Testis (tissue), 3 donors: ENCODE results near the gene DPF3. TPM values are rescaled to one million over a fixed set of nuclear protein-coding genes. Genes with fewer than 3 reads are reported as not detected.

Source experiments
- DNase-seq: peaks from one replicate; pipeline ENCODE4 v3.0.0-alpha.2; 2019
- H3K27ac ChIP-seq, 2 donors: fragments of 200-600 bp; sonication (generic); one replicate each; pipeline ENCODE4 v1.5.1; 2019
- H3K27me3 ChIP-seq: fragments of 200-600 bp; sonication (generic); one replicate; pipeline ENCODE4 v1.5.1; 2019
- H3K36me3 ChIP-seq: fragments of 200-600 bp; sonication (generic); one replicate; pipeline ENCODE4 v1.5.1; 2017; ENCODE audit warnings: low read depth; ENCODE audit errors: missing control alignments
- H3K4me1 ChIP-seq: fragments of 200-600 bp; sonication (generic); one replicate; pipeline ENCODE4 v1.5.1; 2019
- H3K4me3 ChIP-seq, 2 donors: fragments of 200-600 bp; sonication (generic); one replicate each; pipeline ENCODE4 v1.5.1; 2017 to 2019
- H3K9me3 ChIP-seq: fragments of 200-600 bp; sonication (generic); one replicate; pipeline ENCODE4 v1.5.1; 2017
- CTCF ChIP-seq, 3 experiments: fragments of 450-650 bp in 2 of 3; fragments of 200-600 bp in 1 of 3; sonication (generic) in 1 of 3; IDR thresholded peaks; one replicate each; pipeline ENCODE4 v1.5.1; 2016 to 2019; ENCODE audit warnings: antibody characterized with exemption in 3 of 3, mild to moderate bottlenecking in 2 of 3, moderate library complexity in 1 of 3
- POLR2A ChIP-seq: fragments of 450-650 bp; IDR thresholded peaks from one replicate; pipeline ENCODE4 v1.6.1; 2017; ENCODE audit warnings: antibody characterized with exemption, mild to moderate bottlenecking, moderate library complexity
- WGBS, 2 donors: methylation state at CpG; one replicate each; pipeline ENCODE4 v1.1.5; 2018; 5-methylcytosine and 5-hydroxymethylcytosine counted together
- intact Hi-C: fragments of 100-400 bp; cut with DNase I; formaldehyde crosslinking; loops from one replicate; pipeline ENCODE4 v1.15.1; 2023; ENCODE audit warnings: low total_unique reads
- polyA plus RNA-seq: library from polyadenylated mRNA; stranded (reverse); fragments of 350-450 nt; fragmentation: Illumina TruSeq; extraction: RNeasy Lipid Tissue Mini Kit (QIAGEN cat#74804); gene quantifications from one replicate; pipeline ENCODE4 v1.2.3, GENCODE V29; 2014; ENCODE audit warnings: low read depth, low replicate concordance; ENCODE audit not compliant: insufficient read depth
- total RNA-seq, 2 donors: library from RNA; depleted of rRNA; stranded (reverse); fragments of >200 nt; gene quantifications; one replicate each; pipeline ENCODE4 v1.2.3, GENCODE V29; 2016

DPF3 gene
- total and polyA plus RNA-seq, 3 donors from 2014 or later, result 14.6 to 41.6 (median 26.4) TPM

GRCh38 chr14:72754949-72755348, 139.0 kb downstream of the DPF3 start:
- Histone ChIP-seq H3K4me1 (no peaks in the 10 kb centered on the region), H3K27ac (no peak overlapping the region), H3K27me3 (no peaks in the 10 kb centered on the region), H3K9me3 (no peaks in the 10 kb centered on the region), H3K4me3 (no peak overlapping the region), H3K36me3 (no peaks in the 10 kb centered on the region)
- 94 to 97% methylated on average over 4 of the region's 4 CpGs for WGBS, 2 donors
- intact Hi-C loops, result no loop called here
- no peak for TF ChIP-seq POLR2A
- no peak for TF ChIP-seq CTCF (IDR thresholded peaks at IDR 0.05)
- no peak for DNase-seq

DNA sequence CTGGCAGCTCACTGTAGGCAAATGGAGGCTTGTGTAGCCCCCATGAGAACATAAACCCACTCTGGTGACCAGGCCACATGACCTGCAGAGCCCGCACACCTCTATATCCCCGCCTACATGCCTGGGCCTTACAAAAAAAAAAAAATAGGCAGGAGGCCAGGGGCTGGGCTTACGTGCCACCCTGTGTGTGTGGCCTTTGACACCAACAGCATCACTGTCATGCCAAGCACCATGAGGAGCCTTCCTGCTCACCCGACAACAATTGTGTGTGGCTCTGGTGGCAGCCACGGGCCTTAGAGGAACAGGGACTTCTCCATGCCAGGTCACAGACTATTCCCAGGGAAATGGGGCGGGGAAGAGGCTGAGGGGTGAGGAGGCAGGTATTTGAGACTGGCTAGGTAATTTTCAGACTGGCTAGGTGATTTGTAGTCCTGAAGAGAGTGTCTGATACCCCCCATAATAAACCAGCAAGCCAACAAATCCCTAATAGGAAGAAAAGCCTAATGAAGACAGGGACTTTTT, 140.0 kb downstream of the DPF3 start:
- 83 to 97% methylated on average over 5 to 6 of the region's 6 CpGs for WGBS, 2 donors
- H3K4me1 ChIP-seq, result no peaks in the 10 kb centered on the region
- no peak for TF ChIP-seq POLR2A
- TF ChIP-seq CTCF (IDR thresholded peaks at IDR 0.05), result no peak
- no peak overlapping the region for H3K27ac ChIP-seq
- H3K4me3 ChIP-seq, result no peak overlapping the region
- H3K9me3 ChIP-seq, result no peaks in the 10 kb centered on the region
- no peaks in the 10 kb centered on the region for H3K27me3 ChIP-seq
- intact Hi-C loops, result no loop called here
- DNase-seq, result no peak
- H3K36me3 ChIP-seq, result no peaks in the 10 kb centered on the region

- Histone ChIP-seq H3K4me3 (no peak overlapping the region), H3K4me1 (no peaks in the 10 kb centered on the region), H3K36me3 (no peaks in the 10 kb centered on the region), H3K27ac (no peak overlapping the region), H3K27me3 (no peaks in the 10 kb centered on the region), H3K9me3 (no peaks in the 10 kb centered on the region)
- intact Hi-C loops, result no loop called here
- WGBS, 2 donors, result 80 to 82% methylated on average over 8 of the region's 8 CpGs
- DNase-seq, result no peak
- no peak for TF ChIP-seq CTCF (IDR thresholded peaks at IDR 0.05)
- TF ChIP-seq POLR2A, result no peak
These were observed 140.7 kb downstream of the DPF3 start for GRCh38 chr14:72753044-72753710.

DNA sequence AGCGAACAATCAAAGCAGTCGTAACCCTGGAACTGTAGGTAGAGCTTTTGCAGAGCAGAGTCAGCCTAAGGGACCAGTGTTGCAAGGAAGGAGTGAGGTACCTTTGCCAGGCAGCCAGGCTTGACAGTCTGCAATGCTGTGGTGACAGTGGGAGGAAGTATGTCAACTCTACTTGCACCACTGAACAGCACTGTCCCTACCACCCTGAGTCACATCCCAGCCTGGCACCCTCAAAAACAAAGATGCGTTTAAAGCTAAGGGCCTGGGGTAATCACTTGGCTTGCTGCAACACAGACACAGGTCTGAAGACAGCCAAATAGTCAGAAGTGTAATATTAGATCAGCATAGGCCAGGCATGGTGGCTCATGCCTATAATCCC, 141.9 kb downstream of the DPF3 start:
- Histone ChIP-seq H3K27ac (no peak overlapping the region), H3K36me3 (no peaks in the 10 kb centered on the region), H3K4me3 (no peak overlapping the region), H3K27me3 (no peaks in the 10 kb centered on the region), H3K9me3 (no peaks in the 10 kb centered on the region), H3K4me1 (no peaks in the 10 kb centered on the region)
- no peak for DNase-seq
- 93 to 100% methylated on average over 3 of the region's 3 CpGs for whole genome bisulfite sequencing, 2 donors
- intact Hi-C loops, result no loop called here
- no peak for TF ChIP-seq POLR2A
- no peak for TF ChIP-seq CTCF (IDR thresholded peaks at IDR 0.05)
